Adrenal gland (tissue), 12 donors: ENCODE measurements around the gene CDK8. TPM values are rescaled to one million over a fixed set of nuclear protein-coding genes. Genes with fewer than 3 reads are reported as not detected.
"Not testable (repeated sequence)": the region's sequence is repeated elsewhere in the genome, so short reads cannot be mapped to it uniquely, and the experiment has no call there.

ENCODE experiments used
- DNase-seq, 7 donors: peaks; one replicate each; pipeline ENCODE4 v3.0.0-alpha.2; 2019 to 2020
- H3K27ac ChIP-seq, 5 donors: fragments of 200-600 bp; sonication (generic) in 4 of 5; 1 replicate in 3 of 5; 2 replicates in 2 of 5; pipeline versions ENCODE4 v1.5.1 to v1.8.0; 2016 to 2020; ENCODE audit warnings: mild to moderate bottlenecking in 1 of 5
- H3K27me3 ChIP-seq: fragments of 200-600 bp; 2 replicates; pipeline ENCODE4 v1.8.0; 2021
- H3K36me3 ChIP-seq, 2 donors: fragments of 200-600 bp; replicated peaks in 1 of 2; 1 replicate in 1 of 2; 2 replicates in 1 of 2; pipeline versions ENCODE4 v1.5.1 to v1.8.0; 2018 to 2022
- H3K4me1 ChIP-seq, 2 donors: fragments of 200-600 bp; replicated peaks in 1 of 2; 1 replicate in 1 of 2; 2 replicates in 1 of 2; pipeline versions ENCODE4 v1.5.1 to v1.8.0; 2018 to 2021
- H3K4me3 ChIP-seq, 4 donors: fragments of 200-600 bp; sonication (generic) in 3 of 4; one replicate each; pipeline ENCODE4 v1.5.1; 2016 to 2018
- H3K9me3 ChIP-seq, 3 donors: fragments of 200-600 bp; sonication (generic) in 1 of 3; replicated peaks in 1 of 3; 1 replicate in 2 of 3; 2 replicates in 1 of 3; pipeline versions ENCODE4 v1.5.1 to v1.8.0; 2016 to 2021
- POLR2A ChIP-seq, 2 donors: fragments of 450-650 bp; IDR thresholded peaks; one replicate each; pipeline ENCODE4 v1.6.1; 2017; ENCODE audit warnings: antibody characterized with exemption in 2 of 2, mild to moderate bottlenecking in 2 of 2, moderate library complexity in 1 of 2
- WGBS, 4 donors: extraction: QIAGEN DNeasy Blood & Tissue Kit in 2 of 4; methylation state at CpG; one replicate each; pipeline versions ENCODE4 v1.1.5 to v1.1.7; 2013 to 2017; 5-methylcytosine and 5-hydroxymethylcytosine counted together
- intact Hi-C, 2 donors: fragments of 100-400 bp; cut with DNase I; formaldehyde crosslinking; loops; one replicate each; pipeline versions ENCODE4 v1.14.1 to v1.15.0; 2022 to 2023
- polyA plus RNA-seq, 3 donors: library from polyadenylated mRNA; stranded (reverse); fragments of 200-250 nt in 2 of 3; fragments of 350-450 nt in 1 of 3; fragmentation: Illumina TruSeq in 1 of 3; extraction: RNeasy Lipid Tissue Mini Kit (QIAGEN cat#74804) in 1 of 3; gene quantifications; one replicate each; pipeline ENCODE4 v1.2.3, GENCODE V29; 2013 to 2014
- total RNA-seq, 9 donors: library from RNA; depleted of rRNA in 4 of 9; stranded (reverse); fragments of >200 nt in 4 of 9; fragments of 120-200 nt in 1 of 9; fragmentation: NEBNext Ultra II Directional in 1 of 9; extraction: Animal tissue kit (Norgen Biotek cat#: 25700) in 1 of 9; gene quantifications; one replicate each; pipeline versions ENCODE4 v1.1.0 to v1.2.4, GENCODE V29; 2013 to 2023
- TF ChIP-seq, protein P1 (sequence below), 6 experiments: fragments of 450-650 bp in 4 of 6; fragments of 200-600 bp in 2 of 6; sonication (generic) in 1 of 6; IDR thresholded peaks; 1 replicate in 5 of 6; 2 replicates in 1 of 6; pipeline versions ENCODE4 v1.5.1 to v1.8.0; 2016 to 2021; ENCODE audit warnings: antibody characterized with exemption in 6 of 6, mild to moderate bottlenecking in 2 of 6, moderate library complexity in 1 of 6
- donor health status: healthy with polysubstance abuse.
- donor health status: Bipolar disorder and iron deficiency.
- donor health status: DM: yes; HTN: yes; CAD: no.
- donor health status: DM: no; HTN: no; CAD: no.
- donor health status: DM: no; HTN: no; CAD: no.
- donor health status: DM: yes; HTN: yes; CAD: no.

The CDK8 gene
- total and polyA plus RNA-seq, 12 donors = 7.7 to 65.4 (median 11.3) TPM

- WGBS, 4 donors = 52 to 62% (median 59%) methylated on average over 1 of the region's 1 CpG
- intact Hi-C loops = no loop called here
- TF ChIP-seq POLR2A (IDR thresholded peaks at IDR 0.05) = no peak
- TF ChIP-seq, protein P1, sequence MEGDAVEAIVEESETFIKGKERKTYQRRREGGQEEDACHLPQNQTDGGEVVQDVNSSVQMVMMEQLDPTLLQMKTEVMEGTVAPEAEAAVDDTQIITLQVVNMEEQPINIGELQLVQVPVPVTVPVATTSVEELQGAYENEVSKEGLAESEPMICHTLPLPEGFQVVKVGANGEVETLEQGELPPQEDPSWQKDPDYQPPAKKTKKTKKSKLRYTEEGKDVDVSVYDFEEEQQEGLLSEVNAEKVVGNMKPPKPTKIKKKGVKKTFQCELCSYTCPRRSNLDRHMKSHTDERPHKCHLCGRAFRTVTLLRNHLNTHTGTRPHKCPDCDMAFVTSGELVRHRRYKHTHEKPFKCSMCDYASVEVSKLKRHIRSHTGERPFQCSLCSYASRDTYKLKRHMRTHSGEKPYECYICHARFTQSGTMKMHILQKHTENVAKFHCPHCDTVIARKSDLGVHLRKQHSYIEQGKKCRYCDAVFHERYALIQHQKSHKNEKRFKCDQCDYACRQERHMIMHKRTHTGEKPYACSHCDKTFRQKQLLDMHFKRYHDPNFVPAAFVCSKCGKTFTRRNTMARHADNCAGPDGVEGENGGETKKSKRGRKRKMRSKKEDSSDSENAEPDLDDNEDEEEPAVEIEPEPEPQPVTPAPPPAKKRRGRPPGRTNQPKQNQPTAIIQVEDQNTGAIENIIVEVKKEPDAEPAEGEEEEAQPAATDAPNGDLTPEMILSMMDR (IDR thresholded peaks at IDR 0.05) = no peak
- H3K27me3 ChIP-seq = no peaks in the 10 kb centered on the region
- H3K4me1 ChIP-seq = peaks cover 4 to 20% of the 10 kb centered on the region in 2 donors
- no peak overlapping the region for H3K4me3 ChIP-seq
- no peak overlapping the region for H3K27ac ChIP-seq
- no peaks in the 10 kb centered on the region for H3K9me3 ChIP-seq
- H3K36me3 ChIP-seq = no peaks in the 10 kb centered on the region
- peak in 6 of 7 donors; percentile 19 to 54 (median 37) for DNase-seq
Observed at GRCh38 chr13:26280822-26281221, 26.9 kb downstream of the CDK8 start.

GRCh38 chr13:26285911-26286310, 32.0 kb downstream of the CDK8 start:
- intact Hi-C loops = not testable (repeated sequence)

GRCh38 chr13:26288838-26289237, 34.9 kb downstream of the CDK8 start:
- H3K4me3 ChIP-seq, H3K27me3 ChIP-seq, H3K27ac ChIP-seq, H3K36me3 ChIP-seq, H3K9me3 ChIP-seq, DNase-seq, intact Hi-C loops, H3K4me1 ChIP-seq: not testable (repeated sequence)
- WGBS, 4 donors = 90 to 99% (median 98%) methylated on average over 7 of the region's 7 CpGs

More at GRCh38 chr13:26285911-26286310, 32.0 kb downstream of the CDK8 start:
- not testable (repeated sequence) for DNase-seq, H3K4me1 ChIP-seq, H3K27ac ChIP-seq, H3K4me3 ChIP-seq, H3K27me3 ChIP-seq, H3K9me3 ChIP-seq, H3K36me3 ChIP-seq
- WGBS, 4 donors = 47 to 94% (median 49%) methylated on average over 1 to 2 of the region's 2 CpGs

DNA sequence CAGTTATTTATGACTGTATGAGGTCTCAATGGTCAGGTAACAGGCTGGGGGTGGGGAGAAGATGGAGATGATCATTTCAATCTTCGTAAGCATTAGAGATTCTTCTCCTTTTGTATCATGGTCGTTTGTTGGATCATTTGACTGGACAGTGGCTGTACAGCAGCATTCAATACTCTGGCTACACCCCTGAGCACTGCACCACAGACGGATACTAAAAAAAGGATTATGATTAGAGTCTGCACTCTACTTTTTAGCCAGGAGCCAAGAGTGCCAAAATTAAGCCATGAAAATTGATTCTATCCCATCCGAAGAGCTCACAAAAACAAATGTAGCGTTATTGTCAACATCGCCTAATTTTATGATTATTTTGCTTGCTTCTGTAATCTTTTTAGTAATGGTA, 41.9 kb downstream of the CDK8 start:
- intact Hi-C loops = no loop called here
- no peak for DNase-seq
- TF ChIP-seq POLR2A (IDR thresholded peaks at IDR 0.05) = no peak
- TF ChIP-seq, protein P1 (IDR thresholded peaks at IDR 0.05) = no peak
- Histone ChIP-seq H3K9me3 (no peaks in the 10 kb centered on the region), H3K4me3 (no peak overlapping the region), H3K27me3 (no peaks in the 10 kb centered on the region), H3K4me1 (no peaks in the 10 kb centered on the region), H3K27ac (no peak overlapping the region), H3K36me3 (no peaks in the 10 kb centered on the region)
- 91 to 94% (median 92%) methylated on average over 6 of the region's 6 CpGs for WGBS, 4 donors

GRCh38 chr13:26299168-26299750, 45.3 kb downstream of the CDK8 start:
- no peak for DNase-seq
- Histone ChIP-seq H3K36me3 (no peaks in the 10 kb centered on the region), H3K4me1 (peaks cover 0 to 3% of the 10 kb centered on the region in 2 donors), H3K27me3 (no peaks in the 10 kb centered on the region), H3K9me3 (no peaks in the 10 kb centered on the region), H3K4me3 (no peak overlapping the region), H3K27ac (no peak overlapping the region)
- WGBS, 4 donors = 88 to 92% (median 90%) methylated on average over 4 of the region's 4 CpGs
- intact Hi-C loops = no loop called here
- TF ChIP-seq, protein P1 (IDR thresholded peaks at IDR 0.05) = no peak
- no peak for TF ChIP-seq POLR2A (IDR thresholded peaks at IDR 0.05)
